Measurements from ENCODE around the gene SELENON. TPM values are rescaled to one million over a fixed set of nuclear protein-coding genes. Genes with fewer than 3 reads are reported as not detected.

Gene SELENON
- total and polyA plus RNA-seq, 9 of the 15 experiments (the other 6 are each of a cell fraction or from before 2014, with no cell fraction given) = 0.43 to 26.7 (median 7.0) TPM

GRCh38 chr1:25858906-25859789, 59.2 kb downstream of the SELENON start, which contains the start of gene AUNIP (continued):
- TF ChIP-seq, protein P1, sequence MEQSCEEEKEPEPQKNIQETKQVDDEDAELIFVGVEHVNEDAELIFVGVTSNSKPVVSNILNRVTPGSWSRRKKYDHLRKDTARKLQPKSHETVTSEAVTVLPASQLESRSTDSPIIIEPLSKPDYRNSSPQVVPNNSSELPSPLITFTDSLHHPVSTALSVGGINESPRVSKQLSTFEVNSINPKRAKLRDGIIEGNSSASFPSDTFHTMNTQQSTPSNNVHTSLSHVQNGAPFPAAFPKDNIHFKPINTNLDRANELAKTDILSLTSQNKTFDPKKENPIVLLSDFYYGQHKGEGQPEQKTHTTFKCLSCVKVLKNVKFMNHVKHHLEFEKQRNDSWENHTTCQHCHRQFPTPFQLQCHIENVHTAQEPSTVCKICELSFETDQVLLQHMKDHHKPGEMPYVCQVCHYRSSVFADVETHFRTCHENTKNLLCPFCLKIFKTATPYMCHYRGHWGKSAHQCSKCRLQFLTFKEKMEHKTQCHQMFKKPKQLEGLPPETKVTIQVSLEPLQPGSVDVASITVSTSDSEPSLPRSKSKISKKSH (CRISPR knock-in tag; IDR thresholded peaks at IDR 0.05) = no peak
- no peak for TF ChIP-seq NFXL1 (CRISPR knock-in tag; IDR thresholded peaks at IDR 0.05)
- TF ChIP-seq SFPQ (IDR thresholded peaks at IDR 0.05; ENCODE audit: low read depth, low read length) = no peak
- peak; percentile 76; the same call in 1 of the 2 replicates for TF ChIP-seq ZC3H8 (IDR thresholded peaks at IDR 0.05)
- TF ChIP-seq GTF2E2 (tag; IDR thresholded peaks at IDR 0.05) = peak; percentile 98
- TF ChIP-seq TGIF2 (CRISPR knock-in tag; IDR thresholded peaks at IDR 0.05) = peak; percentile 26; the same call in 1 of the 2 replicates
- no peak for TF ChIP-seq ZNF197 (CRISPR knock-in tag; IDR thresholded peaks at IDR 0.05; ENCODE audit: low read depth)
- no peak for TF ChIP-seq ZNF57 (CRISPR knock-in tag; IDR thresholded peaks at IDR 0.05)
- TF ChIP-seq, protein P2, sequence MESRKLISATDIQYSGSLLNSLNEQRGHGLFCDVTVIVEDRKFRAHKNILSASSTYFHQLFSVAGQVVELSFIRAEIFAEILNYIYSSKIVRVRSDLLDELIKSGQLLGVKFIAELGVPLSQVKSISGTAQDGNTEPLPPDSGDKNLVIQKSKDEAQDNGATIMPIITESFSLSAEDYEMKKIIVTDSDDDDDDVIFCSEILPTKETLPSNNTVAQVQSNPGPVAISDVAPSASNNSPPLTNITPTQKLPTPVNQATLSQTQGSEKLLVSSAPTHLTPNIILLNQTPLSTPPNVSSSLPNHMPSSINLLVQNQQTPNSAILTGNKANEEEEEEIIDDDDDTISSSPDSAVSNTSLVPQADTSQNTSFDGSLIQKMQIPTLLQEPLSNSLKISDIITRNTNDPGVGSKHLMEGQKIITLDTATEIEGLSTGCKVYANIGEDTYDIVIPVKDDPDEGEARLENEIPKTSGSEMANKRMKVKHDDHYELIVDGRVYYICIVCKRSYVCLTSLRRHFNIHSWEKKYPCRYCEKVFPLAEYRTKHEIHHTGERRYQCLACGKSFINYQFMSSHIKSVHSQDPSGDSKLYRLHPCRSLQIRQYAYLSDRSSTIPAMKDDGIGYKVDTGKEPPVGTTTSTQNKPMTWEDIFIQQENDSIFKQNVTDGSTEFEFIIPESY (CRISPR knock-in tag; IDR thresholded peaks at IDR 0.05) = peak; percentile 30
- 0 out of 2 replicates have a peak, but pooled peaks have one; percentile 37 for TF ChIP-seq TCF7 (IDR thresholded peaks at IDR 0.05; ENCODE audit: borderline replicate concordance)
- TF ChIP-seq ZBTB11 (CRISPR knock-in tag; IDR thresholded peaks at IDR 0.05) = peak in 1 of 3 experiments; percentile 69; a peak in 2 of 6 replicates
- TF ChIP-seq ZNF174 (CRISPR knock-in tag; IDR thresholded peaks at IDR 0.05) = no peak
- no peak for TF ChIP-seq ZNF785 (CRISPR knock-in tag; IDR thresholded peaks at IDR 0.05)
- TF ChIP-seq, protein P3, sequence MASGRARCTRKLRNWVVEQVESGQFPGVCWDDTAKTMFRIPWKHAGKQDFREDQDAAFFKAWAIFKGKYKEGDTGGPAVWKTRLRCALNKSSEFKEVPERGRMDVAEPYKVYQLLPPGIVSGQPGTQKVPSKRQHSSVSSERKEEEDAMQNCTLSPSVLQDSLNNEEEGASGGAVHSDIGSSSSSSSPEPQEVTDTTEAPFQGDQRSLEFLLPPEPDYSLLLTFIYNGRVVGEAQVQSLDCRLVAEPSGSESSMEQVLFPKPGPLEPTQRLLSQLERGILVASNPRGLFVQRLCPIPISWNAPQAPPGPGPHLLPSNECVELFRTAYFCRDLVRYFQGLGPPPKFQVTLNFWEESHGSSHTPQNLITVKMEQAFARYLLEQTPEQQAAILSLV (tag; IDR thresholded peaks at IDR 0.05) = no peak
- TF ChIP-seq ZKSCAN8 (CRISPR knock-in tag; IDR thresholded peaks at IDR 0.05) = no peak
- TF ChIP-seq RHOXF2B (CRISPR knock-in tag; conservative IDR thresholded peaks at IDR 0.05) = no peak
- TF ChIP-seq ZNF695 (CRISPR knock-in tag; IDR thresholded peaks at IDR 0.05) = no peak

All from K562 (cell line).